ENCODE measurements around the gene AGBL4. TPM values are rescaled to one million over a fixed set of nuclear protein-coding genes. Genes with fewer than 3 reads are reported as not detected.

AGBL4 gene
- polyA plus RNA-seq, 1 donor (not counting 4 experiments of a cell fraction or from before 2014, with no cell fraction given), result not detected

DNA sequence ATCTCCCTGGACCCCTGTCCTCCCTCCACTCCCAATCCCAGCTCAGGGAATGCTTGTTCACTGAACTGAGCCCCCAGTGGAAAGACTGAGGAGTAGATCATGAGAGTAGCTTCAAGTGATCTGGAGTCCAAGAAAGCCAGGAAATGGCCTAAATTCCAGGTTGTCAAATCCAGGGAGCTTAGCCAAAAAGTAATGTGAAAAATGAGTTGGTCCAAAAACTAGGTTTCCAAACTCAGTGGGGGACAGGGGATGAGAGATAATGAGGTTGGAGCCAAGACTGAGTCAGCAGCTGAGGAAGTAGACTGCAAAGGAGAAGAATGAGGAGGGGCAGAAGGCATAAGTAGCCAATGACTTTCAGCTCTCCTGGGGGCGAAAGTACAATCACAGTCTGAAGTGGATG is 963.0 kb downstream of the AGBL4 start:
- Histone ChIP-seq H3K9me1 (ENCODE audit: control insufficient read depth, extremely low read depth, insufficient read depth, low read length) (no peaks in the 10 kb centered on the region), H2AFZ (ENCODE audit: control insufficient read depth, low read length) (no peak overlapping the region), H3K9ac (ENCODE audit: control insufficient read depth, extremely low read depth, insufficient read depth, low read length) (no peak overlapping the region), H3K36me3 (ENCODE audit: control insufficient read depth in 2 of 2, extremely low read depth in 1 of 2, insufficient read depth in 2 of 2, low read length in 2 of 2) (no peaks in the 10 kb centered on the region), H3K4me1 (ENCODE audit: control insufficient read depth, extremely low read depth, insufficient read depth, low read length) (no peaks in the 10 kb centered on the region), H3K79me2 (ENCODE audit: control insufficient read depth, insufficient read depth, low read length) (no peaks in the 10 kb centered on the region), H4K20me1 (ENCODE audit: control insufficient read depth, extremely low read depth, insufficient read depth, low read length) (no peaks in the 10 kb centered on the region), H3K9me3 (ENCODE audit: control insufficient read depth, low read depth, low read length) (no peaks in the 10 kb centered on the region), H3K27me3 (ENCODE audit: control insufficient read depth, extremely low read depth, insufficient read depth, low read length) (no peaks in the 10 kb centered on the region), H3K27ac (ENCODE audit: control insufficient read depth, insufficient read depth, low read length) (no peak overlapping the region), H3K4me2 (ENCODE audit: control insufficient read depth, extremely low read depth, insufficient read depth, low read depth, low read length) (no peak overlapping the region), H3K4me3 (ENCODE audit: control insufficient read depth in 2 of 3, extremely low read depth in 1 of 3, insufficient read depth in 2 of 3, low read depth in 1 of 3, low read length in 3 of 3) (no peak overlapping the region)
- dilution Hi-C loops (cut with MboI; ENCODE audit: extremely low pct_ligation_motif_present, low sequenced_read_pairs), result no loop called here
- no peak for TF ChIP-seq EZH2 (IDR thresholded peaks at IDR 0.05; ENCODE audit: low read length)
- TF ChIP-seq, protein P1, sequence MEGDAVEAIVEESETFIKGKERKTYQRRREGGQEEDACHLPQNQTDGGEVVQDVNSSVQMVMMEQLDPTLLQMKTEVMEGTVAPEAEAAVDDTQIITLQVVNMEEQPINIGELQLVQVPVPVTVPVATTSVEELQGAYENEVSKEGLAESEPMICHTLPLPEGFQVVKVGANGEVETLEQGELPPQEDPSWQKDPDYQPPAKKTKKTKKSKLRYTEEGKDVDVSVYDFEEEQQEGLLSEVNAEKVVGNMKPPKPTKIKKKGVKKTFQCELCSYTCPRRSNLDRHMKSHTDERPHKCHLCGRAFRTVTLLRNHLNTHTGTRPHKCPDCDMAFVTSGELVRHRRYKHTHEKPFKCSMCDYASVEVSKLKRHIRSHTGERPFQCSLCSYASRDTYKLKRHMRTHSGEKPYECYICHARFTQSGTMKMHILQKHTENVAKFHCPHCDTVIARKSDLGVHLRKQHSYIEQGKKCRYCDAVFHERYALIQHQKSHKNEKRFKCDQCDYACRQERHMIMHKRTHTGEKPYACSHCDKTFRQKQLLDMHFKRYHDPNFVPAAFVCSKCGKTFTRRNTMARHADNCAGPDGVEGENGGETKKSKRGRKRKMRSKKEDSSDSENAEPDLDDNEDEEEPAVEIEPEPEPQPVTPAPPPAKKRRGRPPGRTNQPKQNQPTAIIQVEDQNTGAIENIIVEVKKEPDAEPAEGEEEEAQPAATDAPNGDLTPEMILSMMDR (optimal IDR thresholded peaks at IDR 0.05 in 1 of 3, IDR thresholded peaks at IDR 0.05 in 1 of 3, conservative IDR thresholded peaks at IDR 0.05 in 1 of 3; ENCODE audit: extremely low read depth in 1 of 3, insufficient read depth in 2 of 3, low read length in 3 of 3), result no peak
- DNase-seq (ENCODE audit: low read depth, low spot score), result no peak
- no peak for FAIRE-seq

DNA sequence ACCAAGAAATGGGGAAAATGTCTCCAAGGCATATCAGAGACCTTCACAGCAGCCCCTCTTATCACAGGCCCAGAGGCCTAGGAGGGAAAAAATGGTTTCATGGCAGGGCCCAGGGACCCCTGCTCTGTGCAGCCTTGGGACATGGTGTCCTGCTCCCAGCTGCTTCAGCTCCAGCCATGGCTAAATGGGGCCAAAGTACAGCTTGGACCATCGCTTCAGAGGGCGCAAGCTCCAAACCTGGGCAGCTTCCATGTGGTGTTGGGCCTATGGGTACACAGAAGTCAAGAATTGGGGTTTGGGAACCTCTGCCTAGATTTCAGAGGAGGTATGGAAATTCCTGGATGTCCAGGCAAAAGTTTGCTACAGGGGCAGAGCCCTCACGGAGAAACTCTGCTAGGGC is 964.7 kb downstream of the AGBL4 start:
- no peaks in the 10 kb centered on the region for H3K9me1 ChIP-seq (ENCODE audit: control insufficient read depth, extremely low read depth, insufficient read depth, low read length)
- no peak overlapping the region for H3K4me3 ChIP-seq (ENCODE audit: control insufficient read depth in 2 of 3, extremely low read depth in 1 of 3, insufficient read depth in 2 of 3, low read depth in 1 of 3, low read length in 3 of 3)
- FAIRE-seq (no peak), DNase-seq (ENCODE audit: low read depth, low spot score) (no peak)
- H3K4me2 ChIP-seq (ENCODE audit: control insufficient read depth, extremely low read depth, insufficient read depth, low read depth, low read length), result no peak overlapping the region
- H2AFZ ChIP-seq (ENCODE audit: control insufficient read depth, low read length), result no peak overlapping the region
- no peaks in the 10 kb centered on the region for H3K27me3 ChIP-seq (ENCODE audit: control insufficient read depth, extremely low read depth, insufficient read depth, low read length)
- H3K4me1 ChIP-seq (ENCODE audit: control insufficient read depth, extremely low read depth, insufficient read depth, low read length), result no peaks in the 10 kb centered on the region
- no peaks in the 10 kb centered on the region for H3K79me2 ChIP-seq (ENCODE audit: control insufficient read depth, insufficient read depth, low read length)
- dilution Hi-C loops (cut with MboI; ENCODE audit: extremely low pct_ligation_motif_present, low sequenced_read_pairs), result no loop called here
- H3K36me3 ChIP-seq (ENCODE audit: control insufficient read depth in 2 of 2, extremely low read depth in 1 of 2, insufficient read depth in 2 of 2, low read length in 2 of 2), result no peaks in the 10 kb centered on the region
- no peaks in the 10 kb centered on the region for H4K20me1 ChIP-seq (ENCODE audit: control insufficient read depth, extremely low read depth, insufficient read depth, low read length)
- TF ChIP-seq, protein P1 (optimal IDR thresholded peaks at IDR 0.05 in 1 of 3, IDR thresholded peaks at IDR 0.05 in 1 of 3, conservative IDR thresholded peaks at IDR 0.05 in 1 of 3; ENCODE audit: extremely low read depth in 1 of 3, insufficient read depth in 2 of 3, low read length in 3 of 3), result no peak
- TF ChIP-seq EZH2 (IDR thresholded peaks at IDR 0.05; ENCODE audit: low read length), result no peak
- H3K9me3 ChIP-seq (ENCODE audit: control insufficient read depth, low read depth, low read length), result no peaks in the 10 kb centered on the region
- no peak overlapping the region for H3K27ac ChIP-seq (ENCODE audit: control insufficient read depth, insufficient read depth, low read length)
- no peak overlapping the region for H3K9ac ChIP-seq (ENCODE audit: control insufficient read depth, extremely low read depth, insufficient read depth, low read length)

Measured in keratinocyte (primary cell).